Uterus (tissue), 4 donors: ENCODE measurements around the gene MICAL3. TPM values are rescaled to one million over a fixed set of nuclear protein-coding genes. Genes with fewer than 3 reads are reported as not detected.
A peak's percentile ranks its signal among the peaks of the same experiment; 100 is the strongest.
"Not testable (repeated sequence)": the region's sequence is repeated elsewhere in the genome, so short reads cannot be mapped to it uniquely, and the experiment has no call there.

Experiments used
- DNase-seq, 2 donors: peaks; one replicate each; pipeline ENCODE4 v3.0.0-alpha.2; 2019 to 2020
- H3K27ac ChIP-seq, 2 donors: fragments of 200-600 bp; sonication (generic); 1 replicate in 1 of 2; 2 replicates in 1 of 2; pipeline ENCODE4 v1.5.1; 2016 to 2018
- H3K27me3 ChIP-seq, 2 donors: fragments of 200-600 bp; sonication (generic); one replicate each; pipeline ENCODE4 v1.5.1; 2018 to 2019; ENCODE audit warnings: control low read depth in 1 of 2
- H3K36me3 ChIP-seq, 2 donors: fragments of 200-600 bp; sonication (generic); one replicate each; pipeline ENCODE4 v1.5.1; 2019; ENCODE audit warnings: control low read depth in 1 of 2
- H3K4me1 ChIP-seq, 2 donors: fragments of 200-600 bp; sonication (generic); one replicate each; pipeline ENCODE4 v1.5.1; 2018 to 2019; ENCODE audit warnings: control low read depth in 1 of 2
- H3K4me3 ChIP-seq, 2 donors: fragments of 200-600 bp; sonication (generic); 1 replicate in 1 of 2; 2 replicates in 1 of 2; pipeline ENCODE4 v1.5.1; 2018 to 2019; ENCODE audit warnings: mild to moderate bottlenecking in 1 of 2
- H3K9me3 ChIP-seq, 2 donors: fragments of 200-600 bp; sonication (generic); one replicate each; pipeline ENCODE4 v1.5.1; 2019; ENCODE audit warnings: control low read depth in 1 of 2
- CTCF ChIP-seq, 4 experiments: fragments of 200-600 bp in 2 of 4; fragments of 450-650 bp in 2 of 4; sonication (generic) in 2 of 4; IDR thresholded peaks; one replicate each; pipeline ENCODE4 v1.5.1; 2016 to 2019; ENCODE audit warnings: antibody characterized with exemption in 4 of 4, mild to moderate bottlenecking in 2 of 4, moderate library complexity in 1 of 4
- POLR2A ChIP-seq, 2 donors: fragments of 450-650 bp; IDR thresholded peaks; one replicate each; pipeline ENCODE4 v1.6.1; 2016; ENCODE audit warnings: antibody characterized with exemption in 2 of 2, mild to moderate bottlenecking in 1 of 2, moderate library complexity in 1 of 2
- intact Hi-C: fragments of 100-400 bp; cut with DNase I; formaldehyde crosslinking; loops from one replicate; pipeline ENCODE4 v1.15.1; 2023; ENCODE audit warnings: low total_unique reads
- total RNA-seq, 4 donors: library from RNA; depleted of rRNA in 3 of 4; stranded (reverse); fragments of >200 nt in 3 of 4; gene quantifications; one replicate each; pipeline versions ENCODE4 v1.1.0 to v1.2.4, GENCODE V29; 2014 to 2023
- donor health status: DM: yes; HTN: yes; CAD: no.

MICAL3 gene
- total RNA-seq, 4 donors from 2014 or later: 13.5 to 167 (median 47.2) TPM

DNA sequence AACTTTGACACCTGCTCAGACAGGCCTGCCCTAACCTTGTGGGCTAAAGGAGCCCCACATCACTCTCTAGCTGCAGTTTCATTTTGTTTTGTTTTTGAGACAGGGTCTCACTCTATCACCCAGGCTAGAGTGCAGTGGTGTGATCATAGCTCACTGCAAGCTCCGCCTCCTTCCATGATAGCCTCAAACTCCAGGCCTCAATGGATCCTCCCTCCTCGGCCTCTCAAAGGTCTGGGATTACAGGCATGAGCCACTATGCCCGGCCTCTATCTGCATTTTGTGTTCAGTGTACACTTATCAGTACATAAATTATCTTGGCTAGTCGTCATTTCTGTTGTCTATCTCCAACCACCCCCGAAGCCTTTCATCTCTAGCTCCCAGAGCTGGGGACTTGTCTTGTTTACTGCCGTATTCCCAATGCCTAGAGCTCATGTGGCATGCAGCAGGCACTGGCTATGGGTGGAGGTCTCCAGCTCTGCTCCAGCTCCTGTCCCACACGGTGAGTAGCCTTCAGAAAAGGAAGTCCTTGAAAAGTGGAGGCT lies 31.3 kb upstream of the MICAL3 start:
- no peak for DNase-seq
- Histone ChIP-seq H3K27ac (peak overlapping the region; percentile 90 to 99), H3K27me3 (no peaks in the 10 kb centered on the region), H3K9me3 (no peaks in the 10 kb centered on the region), H3K4me3 (no peak overlapping the region), H3K4me1 (peaks cover 9% of the 10 kb centered on the region in 2 donors), H3K36me3 (no peaks in the 10 kb centered on the region)
- intact Hi-C loops: no loop called here
- TF ChIP-seq CTCF (IDR thresholded peaks at IDR 0.05): no peak
- no peak for TF ChIP-seq POLR2A (IDR thresholded peaks at IDR 0.05)

- H3K4me1 ChIP-seq, H3K4me3 ChIP-seq, H3K27me3 ChIP-seq, H3K27ac ChIP-seq, intact Hi-C loops, H3K9me3 ChIP-seq, H3K36me3 ChIP-seq, DNase-seq: not testable (repeated sequence)
Measured at GRCh38 chr22:18053216-18053946, 29.0 kb upstream of the MICAL3 start.

DNA sequence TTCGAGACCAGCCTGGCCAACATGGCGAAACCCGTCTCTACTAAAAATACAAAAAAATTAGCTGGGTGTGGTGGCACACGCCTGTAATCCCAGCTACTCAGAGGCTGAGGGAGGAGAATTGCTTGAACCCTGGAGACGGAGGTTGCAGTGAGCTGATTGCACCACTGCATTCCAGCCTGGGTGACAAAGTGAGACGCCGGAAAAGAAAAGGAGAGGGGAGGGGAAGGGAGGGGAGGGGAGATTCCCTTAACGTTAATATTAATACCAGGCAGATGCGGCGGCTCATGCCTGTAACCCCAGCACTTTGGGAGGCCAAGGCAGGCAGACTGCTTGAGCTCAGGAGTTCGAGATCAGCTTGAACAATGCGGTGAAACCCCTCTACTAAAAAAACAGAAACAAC lies 26.8 kb upstream of the MICAL3 start:
- intact Hi-C loops, H3K4me3 ChIP-seq, H3K4me1 ChIP-seq, H3K27me3 ChIP-seq, DNase-seq, H3K9me3 ChIP-seq, H3K36me3 ChIP-seq: not testable (repeated sequence)
- H3K27ac ChIP-seq: peak overlapping the region in 1 of 2 donors; percentile 63

- peak overlapping the region; percentile 21 to 63 for H3K27ac ChIP-seq
- no peak for DNase-seq
- no peak overlapping the region for H3K4me3 ChIP-seq
- intact Hi-C loops: no loop called here
- no peaks in the 10 kb centered on the region for H3K27me3 ChIP-seq
- H3K4me1 ChIP-seq: no peaks in the 10 kb centered on the region
- no peaks in the 10 kb centered on the region for H3K9me3 ChIP-seq
- no peaks in the 10 kb centered on the region for H3K36me3 ChIP-seq
- TF ChIP-seq CTCF (IDR thresholded peaks at IDR 0.05) (no peak), POLR2A (IDR thresholded peaks at IDR 0.05) (no peak)
Measured at GRCh38 chr22:18050065-18050464, 25.7 kb upstream of the MICAL3 start.

DNA sequence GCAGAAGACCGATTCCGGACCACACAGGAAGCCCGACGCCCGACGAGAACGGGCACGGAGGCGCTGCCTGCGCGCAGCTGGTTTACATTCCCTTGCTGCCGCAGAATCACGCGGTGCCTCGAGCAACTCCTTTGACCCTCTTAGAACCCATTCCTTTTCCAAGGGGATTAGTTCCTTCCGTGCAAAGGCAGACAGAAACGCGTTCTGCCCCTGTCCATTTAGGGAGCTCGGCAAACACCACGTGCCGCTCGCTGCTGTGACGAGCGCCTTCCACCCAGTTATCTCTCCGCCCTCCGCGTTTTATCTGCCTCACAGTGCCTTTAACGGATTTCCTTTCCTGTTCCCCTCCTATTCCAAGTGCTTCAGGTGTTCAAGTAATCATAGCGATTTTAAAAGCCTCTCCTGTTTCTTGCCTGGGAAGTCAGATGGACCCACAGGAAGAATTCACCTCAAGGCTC lies 24.1 kb upstream of the MICAL3 start:
- H3K9me3 ChIP-seq: no peaks in the 10 kb centered on the region
- peak overlapping the region in 1 of 2 donors; percentile 12 for H3K27ac ChIP-seq
- intact Hi-C loops: no loop called here
- no peaks in the 10 kb centered on the region for H3K27me3 ChIP-seq
- no peak overlapping the region for H3K4me3 ChIP-seq
- peak in 1 of 2 donors; percentile 41 for DNase-seq
- no peaks in the 10 kb centered on the region for H3K4me1 ChIP-seq
- no peaks in the 10 kb centered on the region for H3K36me3 ChIP-seq
- TF ChIP-seq CTCF (IDR thresholded peaks at IDR 0.05) (no peak), POLR2A (IDR thresholded peaks at IDR 0.05) (no peak)

GRCh38 chr22:18048041-18048440 lies 23.7 kb upstream of the MICAL3 start:
- no peak for TF ChIP-seq POLR2A (IDR thresholded peaks at IDR 0.05)
- TF ChIP-seq CTCF (IDR thresholded peaks at IDR 0.05): no peak
- no peaks in the 10 kb centered on the region for H3K9me3 ChIP-seq
- intact Hi-C loops: no loop called here
- no peak for DNase-seq
- H3K27ac ChIP-seq: peak overlapping the region in 1 of 2 donors; percentile 12
- H3K27me3 ChIP-seq: no peaks in the 10 kb centered on the region
- no peaks in the 10 kb centered on the region for H3K36me3 ChIP-seq
- H3K4me3 ChIP-seq: no peak overlapping the region
- no peaks in the 10 kb centered on the region for H3K4me1 ChIP-seq
